Type B pancreatic cell (in vitro differentiated cells): Measurements from ENCODE around the gene B4GALT7. TPM values are rescaled to one million over a fixed set of nuclear protein-coding genes. Genes with fewer than 3 reads are reported as not detected.
A peak's percentile ranks its signal among the peaks of the same experiment; 100 is the strongest.

Experiments used
- DNase-seq: peaks from one replicate; pipeline ENCODE4 v3.0.0; 2021; ENCODE audit warnings: mixed read lengths; ENCODE audit not compliant: unreplicated experiment; ENCODE audit errors: extremely low spot score
- H3K27ac Mint-ChIP-seq: 2 replicates; pipeline ENCODE4 v1.8.0; 2021; ENCODE audit warnings: mild to moderate bottlenecking, mixed read lengths
- H3K27me3 Mint-ChIP-seq: 2 replicates; pipeline ENCODE4 v1.8.0; 2021; ENCODE audit warnings: mixed read lengths
- H3K36me3 Mint-ChIP-seq: 2 replicates; pipeline ENCODE4 v1.8.0; 2021; ENCODE audit warnings: mixed read lengths
- H3K4me1 Mint-ChIP-seq: one replicate; pipeline ENCODE4 v1.8.0; 2021; ENCODE audit warnings: mixed read lengths; ENCODE audit not compliant: unreplicated experiment
- H3K4me3 Mint-ChIP-seq: 2 replicates; pipeline ENCODE4 v1.8.0; 2021; ENCODE audit warnings: mild to moderate bottlenecking, mixed read lengths
- H3K9me3 Mint-ChIP-seq: 2 replicates; pipeline ENCODE4 v1.8.0; 2021; ENCODE audit warnings: mixed read lengths
- CTCF ChIP-seq: fragments of 200-600 bp; sonication (generic); conservative IDR thresholded peaks from 2 replicates; pipeline ENCODE4 v1.5.0; 2021; ENCODE audit warnings: antibody characterized with exemption, mild to moderate bottlenecking
- long read RNA-seq: library from polyadenylated mRNA; unstranded; transcript quantifications from one replicate; pipeline ENCODE4 v2.0.0, GENCODE V29; 2020
- total RNA-seq: library from RNA; stranded (reverse); gene quantifications from 2 replicates; pipeline ENCODE4 v1.2.1, GENCODE V29; 2021; ENCODE audit warnings: low replicate concordance

Gene B4GALT7
- total RNA-seq, result 30.9 and 31.0 TPM in 2 replicates
- long read RNA-seq, transcript B4GALT7-201 (6 exons, 1,747 nt), result major isoform, 10 of 14 reads
- long read RNA-seq, partial matches to known transcripts, result 2 of 14 reads
- long read RNA-seq, other reads (novel, unspliced or antisense), result 1 of 14 reads

- Mint-ChIP-seq H3K27me3 (no peaks in the 10 kb centered on the region), H3K27ac (peak within 1 kb of the TSS; percentile 91), H3K36me3 (peaks cover 12% of the 10 kb centered on the region), H3K4me1 (peaks cover 14% of the 10 kb centered on the region), H3K9me3 (no peaks in the 10 kb centered on the region), H3K4me3 (peak within 1 kb of the TSS; percentile 96)
- DNase-seq, result peak; percentile 90
- TF ChIP-seq CTCF, result no peak
These were observed at the start of gene B4GALT7 for GRCh38 chr5:177599731-177600507. Gene B4GALT7, plus strand, starts transcription at chr5:177600132. Its CDS starts 79 bp downstream, at chr5:177600211.

GRCh38 chr5:177552839-177553455 is 47.0 kb upstream of the B4GALT7 start:
- peak overlapping the region; percentile 56 for H3K27ac Mint-ChIP-seq
- H3K4me3 Mint-ChIP-seq, result peak overlapping the region; percentile 91
- DNase-seq, result no peak
- H3K4me1 Mint-ChIP-seq, result peaks cover 37% of the 10 kb centered on the region
- no peak for TF ChIP-seq CTCF
- no peaks in the 10 kb centered on the region for H3K9me3 Mint-ChIP-seq
- peaks cover 13% of the 10 kb centered on the region for H3K36me3 Mint-ChIP-seq
- no peaks in the 10 kb centered on the region for H3K27me3 Mint-ChIP-seq

GRCh38 chr5:177553671-177554429 is 46.1 kb upstream of the B4GALT7 start:
- H3K27me3 Mint-ChIP-seq, result no peaks in the 10 kb centered on the region
- H3K4me1 Mint-ChIP-seq, result peaks cover 28% of the 10 kb centered on the region
- peaks cover 10% of the 10 kb centered on the region for H3K36me3 Mint-ChIP-seq
- peak overlapping the region; percentile 91 for H3K4me3 Mint-ChIP-seq
- peak; percentile 74 for DNase-seq
- no peaks in the 10 kb centered on the region for H3K9me3 Mint-ChIP-seq
- no peak for TF ChIP-seq CTCF
- H3K27ac Mint-ChIP-seq, result peak overlapping the region; percentile 56

GRCh38 chr5:177554474-177555111 is 45.3 kb upstream of the B4GALT7 start, which contains the start of gene FAM193B:
Gene FAM193B, minus strand, starts transcription at chr5:177554563. Its CDS starts 105 bp downstream, at chr5:177554458.
- peak; percentile 68 for TF ChIP-seq CTCF
- DNase-seq, result peak; percentile 97
- no peaks in the 10 kb centered on the region for H3K9me3 Mint-ChIP-seq
- H3K27me3 Mint-ChIP-seq, result no peaks in the 10 kb centered on the region
- peaks cover 29% of the 10 kb centered on the region for H3K4me1 Mint-ChIP-seq
- H3K4me3 Mint-ChIP-seq, result peak within 1 kb of the TSS; percentile 91
- H3K27ac Mint-ChIP-seq, result peak within 1 kb of the TSS; percentile 78
- H3K36me3 Mint-ChIP-seq, result peaks cover 10% of the 10 kb centered on the region

- Mint-ChIP-seq H3K9me3 (no peaks in the 10 kb centered on the region), H3K4me1 (peaks cover 28% of the 10 kb centered on the region), H3K27me3 (no peaks in the 10 kb centered on the region), H3K27ac (no peak overlapping the region), H3K36me3 (peaks cover 8% of the 10 kb centered on the region), H3K4me3 (peak overlapping the region; percentile 63)
- DNase-seq, result no peak
- TF ChIP-seq CTCF, result no peak
These were observed 44.7 kb upstream of the B4GALT7 start for GRCh38 chr5:177555228-177555627.
